ENCODE measurements around the gene ITGA1.

The ITGA1 gene

GRCh38 chr5:52977264-52977897, 189.7 kb downstream of the ITGA1 start:
- no peak for DNase-seq

- peak; percentile 10 to 22 for DNase-seq
Measured at GRCh38 chr5:52981507-52981906, 193.8 kb downstream of the ITGA1 start.

- DNase-seq, result no peak
Measured at GRCh38 chr5:52983731-52984636, 196.3 kb downstream of the ITGA1 start.

GRCh38 chr5:52985306-52985705, 197.6 kb downstream of the ITGA1 start:
- no peak for DNase-seq

- DNase-seq, result no peak
Measured at GRCh38 chr5:52987711-52988331, 200.1 kb downstream of the ITGA1 start.

- DNase-seq, result no peak
Measured at GRCh38 chr5:52988335-52989024, 200.8 kb downstream of the ITGA1 start.

- DNase-seq, result no peak
Measured at GRCh38 chr5:52989025-52989780, 201.5 kb downstream of the ITGA1 start, which contains the start of gene ITGA2. TSS of gene ITGA2 (plus strand) at chr5:52989352. CDS start at chr5:52989469, 117 bp downstream.

GRCh38 chr5:52989781-52990527, 202.2 kb downstream of the ITGA1 start:
- DNase-seq, result no peak

GRCh38 chr5:52990528-52990925, 202.8 kb downstream of the ITGA1 start:
- no peak for DNase-seq

- DNase-seq, result no peak
Measured at GRCh38 chr5:52993367-52993766, 205.7 kb downstream of the ITGA1 start.

GRCh38 chr5:52994266-52994665, 206.6 kb downstream of the ITGA1 start:
- DNase-seq, result no peak

- no peak for DNase-seq
Measured at GRCh38 chr5:52995095-52995494, 207.4 kb downstream of the ITGA1 start.

GRCh38 chr5:52995914-52996313, 208.2 kb downstream of the ITGA1 start:
- no peak for DNase-seq

- no peak for DNase-seq
Measured at GRCh38 chr5:52996979-52997378, 209.3 kb downstream of the ITGA1 start.

GRCh38 chr5:52997424-52997823, 209.7 kb downstream of the ITGA1 start:
- DNase-seq, result no peak

GRCh38 chr5:52998552-52999313, 211.0 kb downstream of the ITGA1 start:
- DNase-seq, result peak; percentile 10 to 54

- no peak for DNase-seq
Measured at GRCh38 chr5:52999344-52999949, 211.7 kb downstream of the ITGA1 start.

GRCh38 chr5:53001541-53001940, 213.8 kb downstream of the ITGA1 start:
- DNase-seq, result no peak

GRCh38 chr5:53002491-53002890, 214.8 kb downstream of the ITGA1 start:
- DNase-seq, result no peak

- no peak for DNase-seq
Measured at GRCh38 chr5:53003144-53003543, 215.4 kb downstream of the ITGA1 start.

Data from NCI-H446 (cell line).